ENCODE results near the gene CYB5R3.
"Not testable (repeated sequence)": the region's sequence is repeated elsewhere in the genome, so short reads cannot be mapped to it uniquely, and the experiment has no call there.

The CYB5R3 gene

GRCh38 chr22:42567950-42568349 is 81.2 kb downstream of the CYB5R3 start:
- DNase-seq (ENCODE audit: low spot score), result not testable (repeated sequence)
